HepG2 (cell line): ENCODE measurements around the gene CEP78. TPM values are rescaled to one million over a fixed set of nuclear protein-coding genes. Genes with fewer than 3 reads are reported as not detected.

Experiments
- ATAC-seq: fragments of 200-7000 bp; cut with Tn5 transposase; 3 replicates; pipeline ENCODE4 v1.9.1; 2020; ENCODE audit warnings: mild to moderate bottlenecking, moderate library complexity
- BruUV-seq: library from RNA; stranded (reverse); fragments of 400-500 nt; replicated peaks from 2 replicates; lab custom pipeline; 2021; lab: Mats Ljungman, UMichigan
- CTCF ChIA-PET: fragments of 300-600 bp; formaldehyde crosslinking; extraction: SDS; loops from one replicate; lab custom pipeline; 2021; ENCODE audit warnings: low total read pairs, inconsistent platforms, low intra/inter-chr PET ratio; lab: Yijun Ruan, JAX
- POLR2A ChIA-PET: fragments of 350-600 bp; sonication (Branson Sonifier 250); formaldehyde crosslinking; loops from one replicate; lab custom pipeline; 2020; ENCODE audit warnings: antibody characterized with exemption, inconsistent platforms; lab: Yijun Ruan, JAX
- DNase-seq: peaks from one replicate; pipeline ENCODE4 v3.0.0-alpha.2; 2015; ENCODE audit warnings: low spot score
- FAIRE-seq: peaks from 3 replicates; lab custom pipeline; 2011; peaks lifted over from hg19 to GRCh38; lab: Jason Lieb, UNC
- H2AFZ ChIP-seq: one replicate; pipeline ENCODE4 v1.6.1; 2011; ENCODE audit warnings: low read length, inconsistent platforms
- H3K27ac ChIP-seq: fragments of 300-600 bp; 3 replicates; pipeline ENCODE4 v1.8.0; 2011; ENCODE audit warnings: mixed run types, mild to moderate bottlenecking, mixed read lengths, low read length, inconsistent platforms; ENCODE audit not compliant: insufficient read depth; ENCODE audit errors: extremely low read length
- H3K27me3 ChIP-seq, 2 experiments: fragments of 200-600 bp in 1 of 2; 2 replicates in 1 of 2; 3 replicates in 1 of 2; pipeline versions ENCODE4 v1.6.0 to v1.8.0; 2011; ENCODE audit warnings: low read length in 2 of 2, mild to moderate bottlenecking in 2 of 2, moderate library complexity in 2 of 2, inconsistent platforms in 1 of 2; ENCODE audit not compliant: insufficient read depth in 2 of 2, control insufficient read depth in 1 of 2
- H3K36me3 ChIP-seq, 2 experiments: fragments of 200-600 bp in 1 of 2; replicated peaks in 1 of 2; 2 replicates in 1 of 2; 3 replicates in 1 of 2; pipeline versions ENCODE4 v1.5.1 to v1.8.0; 2011; ENCODE audit warnings: low read length in 2 of 2, inconsistent platforms in 1 of 2; ENCODE audit not compliant: insufficient read depth in 2 of 2, control insufficient read depth in 1 of 2
- H3K4me1 ChIP-seq: 2 replicates; pipeline ENCODE4 v1.5.1; 2012; ENCODE audit warnings: low read length, inconsistent platforms; ENCODE audit not compliant: insufficient read depth
- H3K4me2 ChIP-seq: 2 replicates; pipeline ENCODE4 v1.6.0; 2011; ENCODE audit warnings: low read depth, low read length, inconsistent platforms
- H3K4me3 ChIP-seq, 3 experiments: fragments of 200-600 bp in 1 of 3; sonication (generic), shearing (Covaris generic) in 1 of 3; replicated peaks in 1 of 3; 2 replicates each; pipeline ENCODE4 v1.5.1; 2011 to 2016; ENCODE audit warnings: low read length in 3 of 3, inconsistent platforms in 2 of 3, low read depth in 2 of 3, mild to moderate bottlenecking in 2 of 3, control low read depth in 1 of 3, mixed read lengths in 1 of 3; ENCODE audit not compliant: insufficient read depth in 1 of 3
- H3K79me2 ChIP-seq: one replicate; pipeline ENCODE4 v1.6.1; 2011; ENCODE audit warnings: low read length, inconsistent platforms; ENCODE audit not compliant: insufficient read depth
- H3K9ac ChIP-seq: 2 replicates; pipeline ENCODE4 v1.6.0; 2011; ENCODE audit warnings: mild to moderate bottlenecking, low read depth, low read length, inconsistent platforms; ENCODE audit not compliant: insufficient read depth
- H3K9me3 ChIP-seq: 2 replicates; pipeline ENCODE4 v1.5.1; 2012; ENCODE audit warnings: mild to moderate bottlenecking, low read length
- H4K20me1 ChIP-seq: 2 replicates; pipeline ENCODE4 v1.6.0; 2011; ENCODE audit warnings: inconsistent platforms, mild to moderate bottlenecking, low read length, moderate library complexity; ENCODE audit not compliant: insufficient read depth
- CC2D1A ChIP-seq: sonication (generic); formaldehyde crosslinking; IDR thresholded peaks from 2 replicates; pipeline ENCODE4 v1.8.1; 2023; ENCODE audit warnings: mild to moderate bottlenecking, missing genetic modification reagents
- CCDC6 ChIP-seq: sonication (generic); formaldehyde crosslinking; IDR thresholded peaks from 2 replicates; pipeline ENCODE4 v1.8.1; 2022; ENCODE audit warnings: mild to moderate bottlenecking, missing genetic modification reagents, moderate library complexity
- CEBPB ChIP-seq: IDR thresholded peaks from 2 replicates; pipeline ENCODE4 v1.6.1; 2011; ENCODE audit warnings: low read depth, low read length, improper control_type of control experiment, borderline replicate concordance
- JDP2 ChIP-seq: sonication (generic); formaldehyde crosslinking; IDR thresholded peaks from 2 replicates; pipeline ENCODE4 v1.8.1; 2022; ENCODE audit warnings: missing genetic modification reagents, borderline replicate concordance
- KDM6A ChIP-seq: IDR thresholded peaks from 2 replicates; pipeline ENCODE4 v1.6.1; 2016; ENCODE audit warnings: low read depth
- MEIS2 ChIP-seq: sonication (generic); formaldehyde crosslinking; IDR thresholded peaks from 2 replicates; pipeline ENCODE4 v1.9.0; 2021; ENCODE audit warnings: mild to moderate bottlenecking, missing genetic modification reagents
- PHF20 ChIP-seq: sonication (generic); formaldehyde crosslinking; IDR thresholded peaks from 2 replicates; pipeline ENCODE4 v1.5.0; 2020; ENCODE audit warnings: mild to moderate bottlenecking, missing genetic modification reagents
- POLR2A ChIP-seq, 2 experiments: IDR thresholded peaks; 2 replicates each; pipeline ENCODE4 v1.6.1; 2011; ENCODE audit warnings: low read depth in 2 of 2, low read length in 2 of 2, mild to moderate bottlenecking in 1 of 2, moderate library complexity in 1 of 2; ENCODE audit not compliant: insufficient read depth in 1 of 2
- POLR2AphosphoS5 ChIP-seq: IDR thresholded peaks from 2 replicates; pipeline ENCODE4 v1.6.1; 2012; ENCODE audit warnings: low read depth, low read length
- RBFOX2 ChIP-seq: fragments of 200-400 bp; formaldehyde crosslinking; IDR thresholded peaks from 2 replicates; pipeline ENCODE4 v1.6.1; 2017; ENCODE audit warnings: low read depth, mild to moderate bottlenecking, low read length
- RBM22 ChIP-seq: fragments of 200-400 bp; formaldehyde crosslinking; optimal IDR thresholded peaks from 2 replicates; pipeline ENCODE3; 2017; ENCODE audit warnings: mild to moderate bottlenecking, low read length, moderate library complexity
- SCMH1 ChIP-seq: sonication (generic); formaldehyde crosslinking; IDR thresholded peaks from 2 replicates; pipeline ENCODE4 v1.9.0; 2021; ENCODE audit warnings: missing genetic modification reagents, mild to moderate bottlenecking, borderline replicate concordance
- SMC3 ChIP-seq: IDR thresholded peaks from 2 replicates; pipeline ENCODE4 v1.6.1; 2011; ENCODE audit warnings: low read length, improper control_type of control experiment
- SPEN ChIP-seq: sonication (generic); formaldehyde crosslinking; IDR thresholded peaks from 2 replicates; pipeline ENCODE4 v1.5.1; 2020; ENCODE audit warnings: low read depth, mild to moderate bottlenecking, missing genetic modification reagents
- SSRP1 ChIP-seq: IDR thresholded peaks from 2 replicates; pipeline ENCODE4 v1.6.1; 2016; ENCODE audit warnings: control low read depth
- ZBTB4 ChIP-seq: sonication (generic); formaldehyde crosslinking; IDR thresholded peaks from 2 replicates; pipeline ENCODE4 v1.4.0; 2020; ENCODE audit warnings: missing genetic modification reagents, mild to moderate bottlenecking, borderline replicate concordance
- ZNF282 ChIP-seq: fragments of 450-650 bp; IDR thresholded peaks from 2 replicates; pipeline ENCODE4 v1.6.1; 2018; ENCODE audit not compliant: partially characterized antibody
- ZNF484 ChIP-seq: sonication (generic); formaldehyde crosslinking; IDR thresholded peaks from 2 replicates; pipeline ENCODE4 v1.5.1; 2020; ENCODE audit warnings: mild to moderate bottlenecking, low read depth, missing genetic modification reagents, borderline replicate concordance
- WGBS: methylation state at CpG from one replicate; pipeline ENCODE4 v1.1.6; 2017; ENCODE audit warnings: low lambda C conversion rate; 5-methylcytosine and 5-hydroxymethylcytosine counted together
- in situ Hi-C: cut with HindIII; loops from 2 replicates; pipeline ENCODE4 v1.10.0; 2017; ENCODE audit warnings: low pct_unique_long_range_greater_than_20kb; ENCODE audit not compliant: extremely low pct_ligation_motif_present
- intact Hi-C: fragments of 100-400 bp; cut with micrococcal nuclease; formaldehyde crosslinking; loops from one replicate; pipeline ENCODE4 v1.10.0; 2022; ENCODE audit not compliant: unreplicated experiment
- polyA plus RNA-seq, 8 experiments: library from polyadenylated mRNA; depleted of rRNA in 3 of 8; stranded (reverse) in 7 of 8; unstranded in 1 of 8; fragments of >200 nt; fragmentation: Illumina TruSeq in 4 of 8; extraction: Trizol in 4 of 8; gene quantifications; 2 replicates each; pipeline versions ENCODE4 v1.2.1 to v1.2.3, GENCODE V29; 2011 to 2016; ENCODE audit warnings: low read depth in 4 of 8, missing spikeins in 1 of 8, mixed read lengths in 1 of 8; ENCODE audit not compliant: insufficient read depth in 1 of 8
- total RNA-seq, 5 experiments: library from RNA; depleted of rRNA; stranded (reverse); fragments of >200 nt; fragmentation: Illumina TruSeq; extraction: Trizol; gene quantifications; 2 replicates each; pipeline ENCODE4 v1.2.3, GENCODE V29; 2016; ENCODE audit warnings: low read depth in 1 of 5

Gene CEP78
- total and polyA plus RNA-seq, 2 of the 13 experiments (the other 11 are each of a cell fraction or from before 2014, with no cell fraction given) = 5.1 to 30.8 TPM

- Histone ChIP-seq H3K4me1 (peaks cover 27% of the 10 kb centered on the region), H3K4me2 (no peak overlapping the region), H2AFZ (no peak overlapping the region), H3K36me3 (peaks cover 46 to 92% of the 10 kb centered on the region in 2 experiments), H3K27me3 (no peaks in the 10 kb centered on the region), H3K79me2 (peaks cover 20% of the 10 kb centered on the region), H3K9me3 (no peaks in the 10 kb centered on the region), H3K4me3 (no peak overlapping the region), H3K9ac (no peak overlapping the region), H4K20me1 (peaks cover 33% of the 10 kb centered on the region), H3K27ac (no peak overlapping the region)
- BruUV-seq = no TSS peak
- ChIA-PET POLR2A (no interaction called here), CTCF (no interaction called here)
- 88% methylated on average over 14 of the region's 16 CpGs for WGBS
- DNase-seq = no peak
- no peak for ATAC-seq
- in situ Hi-C loops (no loop called here), intact Hi-C loops (no loop called here)
- no peak for FAIRE-seq
- 0 out of 2 replicates have a peak, but pooled peaks have one; percentile 18 for TF ChIP-seq CCDC6 (CRISPR knock-in tag)
- TF ChIP-seq ZNF484 = no peak
- no peak for TF ChIP-seq ZBTB4 (CRISPR knock-in tag)
- no peak for TF ChIP-seq MEIS2 (CRISPR knock-in tag)
- TF ChIP-seq SMC3 = no peak
- peak; percentile 21 for TF ChIP-seq RBM22
- peak; percentile 28; the same call in 1 of the 2 replicates for TF ChIP-seq POLR2AphosphoS5
- TF ChIP-seq ZNF282 = no peak
- no peak for TF ChIP-seq KDM6A (CRISPR knock-in tag)
- peak; percentile 65; the same call in 1 of the 2 replicates for TF ChIP-seq RBFOX2
- TF ChIP-seq SPEN = no peak
- peak; percentile 67; the same call in 1 of the 2 replicates for TF ChIP-seq SSRP1 (CRISPR knock-in tag)
- TF ChIP-seq POLR2A (IDR thresholded peaks at IDR 0.05; ENCODE audit: insufficient read depth in 1 of 2, low read depth in 2 of 2, low read length in 2 of 2) = peak in 1 of 2 experiments; percentile 37; a peak in 1 of 4 replicates
- no peak for TF ChIP-seq CC2D1A (CRISPR knock-in tag)
- no peak for TF ChIP-seq PHF20 (CRISPR knock-in tag)
- TF ChIP-seq JDP2 (CRISPR knock-in tag) = no peak
- TF ChIP-seq SCMH1 = no peak
- TF ChIP-seq CEBPB = peak; percentile 52
Observed at GRCh38 chr9:78306222-78307076, 70.6 kb downstream of the CEP78 start.
